Left lung (tissue), 10 donors: ENCODE results near the gene TIAM2. TPM values are rescaled to one million over a fixed set of nuclear protein-coding genes. Genes with fewer than 3 reads are reported as not detected.

Experiments
- ATAC-seq: fragments of 200-7000 bp; cut with Tn5 transposase; one replicate; pipeline ENCODE4 v1.9.1; 2020; ENCODE audit warnings: moderate library complexity
- DNase-seq, 4 donors: peaks; one replicate each; pipeline ENCODE4 v3.0.0-alpha.2; 2013 to 2020
- H3K27ac ChIP-seq, 2 donors: fragments of 200-600 bp; sonication (generic) in 1 of 2; one replicate each; pipeline versions ENCODE4 v1.5.0 to v1.8.0; 2020 to 2021
- H3K27me3 ChIP-seq, 2 donors: fragments of 200-600 bp; sonication (generic) in 1 of 2; one replicate each; pipeline versions ENCODE4 v1.5.0 to v1.8.0; 2020 to 2021
- H3K36me3 ChIP-seq, 2 donors: fragments of 200-600 bp; sonication (generic) in 1 of 2; one replicate each; pipeline versions ENCODE4 v1.5.0 to v1.8.0; 2020 to 2021
- H3K4me1 ChIP-seq, 2 donors: fragments of 200-600 bp; one replicate each; pipeline ENCODE4 v1.8.0; 2021
- H3K4me3 ChIP-seq, 2 donors: fragments of 200-600 bp; sonication (generic) in 1 of 2; one replicate each; pipeline versions ENCODE4 v1.5.0 to v1.8.0; 2020 to 2021; ENCODE audit warnings: mild to moderate bottlenecking in 1 of 2
- H3K9me3 ChIP-seq, 2 donors: fragments of 200-600 bp; sonication (generic) in 1 of 2; one replicate each; pipeline versions ENCODE4 v1.5.0 to v1.8.0; 2020 to 2021
- intact Hi-C, 2 donors: fragments of 100-400 bp; cut with DNase I; formaldehyde crosslinking; loops; one replicate each; pipeline versions ENCODE4 v1.11.2 to v1.14.2; 2022
- polyA plus RNA-seq, 6 donors: library from polyadenylated mRNA; unstranded; fragments of 120-200 nt; gene quantifications; one replicate each; pipeline ENCODE4 v1.2.1, GENCODE V29; 2013; ENCODE audit not compliant: insufficient read length in 6 of 6
- total RNA-seq, 2 donors: library from RNA; stranded (reverse); fragmentation: NEBNext Ultra II Directional; extraction: Animal tissue kit (Norgen Biotek cat#: 25700); gene quantifications; one replicate each; pipeline ENCODE4 v1.2.1, GENCODE V29; 2021
- TF ChIP-seq, protein P1 (sequence below), 2 donors: fragments of 200-600 bp; sonication (generic) in 1 of 2; IDR thresholded peaks; one replicate each; pipeline versions ENCODE4 v1.5.0 to v1.8.0; 2021; ENCODE audit warnings: antibody characterized with exemption in 2 of 2
- donor health status: DM: no; HTN: yes; CAD: no.
- donor health status: DM: no; HTN: no; CAD: no.

Gene TIAM2
- total and polyA plus RNA-seq, 8 donors = 6.9 to 25.0 (median 20.6) TPM

GRCh38 chr6:155004017-155004416 is 8.9 kb downstream of the TIAM2 start:
- H3K4me1 ChIP-seq = no peaks in the 10 kb centered on the region
- H3K27me3 ChIP-seq = peaks cover 0 to 10% of the 10 kb centered on the region in 2 donors
- DNase-seq = no peak
- TF ChIP-seq, protein P1, sequence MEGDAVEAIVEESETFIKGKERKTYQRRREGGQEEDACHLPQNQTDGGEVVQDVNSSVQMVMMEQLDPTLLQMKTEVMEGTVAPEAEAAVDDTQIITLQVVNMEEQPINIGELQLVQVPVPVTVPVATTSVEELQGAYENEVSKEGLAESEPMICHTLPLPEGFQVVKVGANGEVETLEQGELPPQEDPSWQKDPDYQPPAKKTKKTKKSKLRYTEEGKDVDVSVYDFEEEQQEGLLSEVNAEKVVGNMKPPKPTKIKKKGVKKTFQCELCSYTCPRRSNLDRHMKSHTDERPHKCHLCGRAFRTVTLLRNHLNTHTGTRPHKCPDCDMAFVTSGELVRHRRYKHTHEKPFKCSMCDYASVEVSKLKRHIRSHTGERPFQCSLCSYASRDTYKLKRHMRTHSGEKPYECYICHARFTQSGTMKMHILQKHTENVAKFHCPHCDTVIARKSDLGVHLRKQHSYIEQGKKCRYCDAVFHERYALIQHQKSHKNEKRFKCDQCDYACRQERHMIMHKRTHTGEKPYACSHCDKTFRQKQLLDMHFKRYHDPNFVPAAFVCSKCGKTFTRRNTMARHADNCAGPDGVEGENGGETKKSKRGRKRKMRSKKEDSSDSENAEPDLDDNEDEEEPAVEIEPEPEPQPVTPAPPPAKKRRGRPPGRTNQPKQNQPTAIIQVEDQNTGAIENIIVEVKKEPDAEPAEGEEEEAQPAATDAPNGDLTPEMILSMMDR (IDR thresholded peaks at IDR 0.05) = no peak
- intact Hi-C loops = no loop called here
- no peak overlapping the region for H3K27ac ChIP-seq
- no peak for ATAC-seq
- H3K4me3 ChIP-seq = no peak overlapping the region
- H3K9me3 ChIP-seq = no peaks in the 10 kb centered on the region
- no peaks in the 10 kb centered on the region for H3K36me3 ChIP-seq

DNA sequence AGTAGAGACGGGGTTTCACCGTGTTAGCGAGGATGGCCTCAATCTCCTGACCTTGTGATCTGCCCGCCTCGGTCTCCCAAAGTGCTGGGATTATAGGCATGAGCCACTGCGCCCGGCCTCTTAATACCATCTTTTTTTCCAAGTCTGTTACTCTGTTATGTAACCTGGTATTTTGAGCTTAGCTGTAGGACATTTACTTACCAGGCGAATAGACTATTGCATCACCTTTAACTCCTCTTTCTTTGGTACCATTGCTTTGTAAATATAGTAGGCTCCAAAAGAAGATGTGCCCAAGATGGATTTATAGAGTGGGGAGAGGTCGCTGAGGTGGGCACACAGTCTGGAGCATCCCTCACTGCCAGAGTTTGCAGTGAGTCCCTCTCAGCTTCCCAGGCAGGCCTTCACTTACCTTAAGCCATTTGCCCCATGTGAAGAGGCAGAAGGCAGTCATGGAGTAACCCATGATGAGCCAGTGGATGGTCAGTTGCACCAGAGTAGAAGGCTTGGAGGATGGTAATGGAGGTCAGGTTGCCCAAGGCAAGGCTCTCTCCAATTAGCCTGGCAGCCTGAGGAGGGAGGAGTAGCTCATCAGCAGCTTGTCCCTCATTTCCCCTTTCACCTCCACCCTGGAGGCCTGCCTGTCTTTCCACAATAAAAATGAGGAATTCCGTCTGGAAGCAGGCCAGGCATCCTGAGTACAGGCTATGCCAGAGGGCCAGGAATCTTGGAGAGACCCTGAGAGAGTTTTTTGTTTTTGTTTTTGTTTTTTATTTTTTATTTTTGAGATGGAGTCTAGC is 9.7 kb downstream of the TIAM2 start:
- no peaks in the 10 kb centered on the region for H3K36me3 ChIP-seq
- DNase-seq (no peak), ATAC-seq (no peak)
- intact Hi-C loops = no loop called here
- H3K27me3 ChIP-seq = peaks cover 0 to 2% of the 10 kb centered on the region in 2 donors
- H3K9me3 ChIP-seq = no peaks in the 10 kb centered on the region
- no peak overlapping the region for H3K4me3 ChIP-seq
- H3K4me1 ChIP-seq = no peaks in the 10 kb centered on the region
- H3K27ac ChIP-seq = no peak overlapping the region
- TF ChIP-seq, protein P1 (IDR thresholded peaks at IDR 0.05) = no peak

- no peaks in the 10 kb centered on the region for H3K36me3 ChIP-seq
- no peaks in the 10 kb centered on the region for H3K9me3 ChIP-seq
- DNase-seq (no peak), ATAC-seq (no peak)
- H3K27ac ChIP-seq = no peak overlapping the region
- intact Hi-C loops = no loop called here
- no peaks in the 10 kb centered on the region for H3K4me1 ChIP-seq
- no peaks in the 10 kb centered on the region for H3K27me3 ChIP-seq
- H3K4me3 ChIP-seq = no peak overlapping the region
- TF ChIP-seq, protein P1 (IDR thresholded peaks at IDR 0.05) = no peak
These were observed 13.5 kb downstream of the TIAM2 start for GRCh38 chr6:155008625-155009024.

- Histone ChIP-seq H3K4me3 (no peak overlapping the region), H3K27me3 (no peaks in the 10 kb centered on the region), H3K4me1 (no peaks in the 10 kb centered on the region), H3K27ac (no peak overlapping the region), H3K9me3 (no peaks in the 10 kb centered on the region), H3K36me3 (no peaks in the 10 kb centered on the region)
- no peak for ATAC-seq
- no peak for DNase-seq
- intact Hi-C loops = no loop called here
- TF ChIP-seq, protein P1 (IDR thresholded peaks at IDR 0.05) = no peak
These were observed 15.8 kb downstream of the TIAM2 start for GRCh38 chr6:155010940-155011339.

DNA sequence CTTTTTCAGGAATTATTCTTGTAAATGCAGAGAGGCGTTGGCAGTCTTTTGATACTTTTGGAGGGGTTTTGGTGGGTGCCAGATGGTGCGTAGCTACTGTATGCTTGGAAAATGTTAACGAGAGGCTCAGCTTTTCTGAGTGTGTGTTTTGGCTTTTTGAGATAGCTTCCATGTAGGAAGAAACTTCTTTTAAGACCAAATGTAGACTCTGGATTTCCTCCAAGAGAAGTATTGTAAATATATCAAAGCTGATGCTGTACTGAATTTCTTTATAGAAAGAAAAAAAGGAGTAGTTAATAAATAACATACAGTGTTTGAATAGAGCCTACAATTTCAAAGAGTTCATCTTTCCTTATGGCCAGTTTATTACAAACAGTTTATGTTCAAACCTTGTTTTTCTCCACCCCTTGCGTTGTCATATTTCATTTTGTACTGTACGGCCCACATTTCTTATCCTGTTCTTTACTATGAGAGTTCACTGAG is 16.7 kb downstream of the TIAM2 start:
- intact Hi-C loops = no loop called here
- H3K9me3 ChIP-seq = no peaks in the 10 kb centered on the region
- no peaks in the 10 kb centered on the region for H3K27me3 ChIP-seq
- H3K4me3 ChIP-seq = no peak overlapping the region
- DNase-seq (peak in 1 of 4 donors; percentile 35), ATAC-seq (no peak)
- H3K36me3 ChIP-seq = no peaks in the 10 kb centered on the region
- no peaks in the 10 kb centered on the region for H3K4me1 ChIP-seq
- no peak overlapping the region for H3K27ac ChIP-seq
- TF ChIP-seq, protein P1 (IDR thresholded peaks at IDR 0.05) = no peak
